OCI-LY7 (cell line): ENCODE results near the gene CFAP58.

Source experiments
- CTCF ChIP-seq: fragments of 200-600 bp; sonication (generic); conservative IDR thresholded peaks from 2 replicates; pipeline ENCODE4 v1.5.1; 2014; ENCODE audit warnings: mild to moderate bottlenecking, antibody characterized with exemption, low read length, moderate library complexity, mixed read lengths
- EZH2phosphoT487 ChIP-seq: fragments of 200-600 bp; sonication (generic); IDR thresholded peaks from 2 replicates; pipeline ENCODE4 v1.6.1; 2018; ENCODE audit warnings: low read depth, borderline replicate concordance, mild to moderate bottlenecking, mixed run types, antibody characterized with exemption, low read length, moderate library complexity, mixed read lengths

GRCh38 chr10:104433669-104434068 is 80.0 kb downstream of the CFAP58 start:
- TF ChIP-seq CTCF (no peak), EZH2phosphoT487 (no peak)
